ENCODE results near the gene IGFBP4. TPM values are rescaled to one million over a fixed set of nuclear protein-coding genes. Genes with fewer than 3 reads are reported as not detected.
A peak's percentile ranks its signal among the peaks of the same experiment; 100 is the strongest.

The IGFBP4 gene
- total and polyA plus RNA-seq, 2 donors from 2014 or later = 545 to 743 TPM

- H3K9ac ChIP-seq (ENCODE audit: low read length in 3 of 3) = no peak overlapping the region
These were observed 41.8 kb downstream of the IGFBP4 start for GRCh38 chr17:40484973-40485530.

DNA sequence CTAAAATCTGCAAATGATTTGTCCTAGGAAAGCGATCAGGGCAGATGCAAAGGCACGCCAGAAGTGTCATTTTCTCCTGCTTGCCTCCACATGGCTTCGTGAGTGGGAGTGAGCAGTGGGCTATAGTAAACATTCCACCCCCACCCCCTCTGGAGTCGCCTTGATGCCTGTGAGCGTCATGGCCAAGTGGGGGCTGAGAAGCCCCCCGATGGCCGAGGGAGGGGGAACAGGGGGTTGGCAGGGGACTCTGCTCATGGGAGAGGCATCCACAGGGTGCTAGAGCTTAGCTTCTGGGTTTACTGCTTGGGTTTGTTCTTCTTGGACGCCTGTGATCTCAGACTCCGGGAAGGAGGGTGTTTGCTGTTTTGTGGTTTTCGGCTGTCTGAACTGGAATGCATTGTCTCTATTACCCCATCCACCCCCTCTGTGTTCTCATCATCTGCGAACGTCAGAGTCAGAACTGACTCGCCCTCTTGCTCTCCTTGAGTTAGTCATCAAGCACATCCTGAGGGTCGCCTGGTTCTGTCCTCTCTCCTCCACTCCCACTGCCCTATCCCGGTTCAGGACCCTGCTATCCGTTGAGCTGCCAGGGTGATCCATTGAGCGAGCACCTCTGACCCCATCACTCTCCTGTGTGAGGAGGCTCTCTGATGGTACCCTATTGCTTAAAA is 42.7 kb downstream of the IGFBP4 start:
- H3K27ac ChIP-seq (ENCODE audit: low read depth in 2 of 2, low read length in 2 of 2) = no peak overlapping the region
- peak in 4 of 5 donors; percentile 55 to 79 (median 64) for DNase-seq
- no peaks in the 10 kb centered on the region for H3K9me3 ChIP-seq (ENCODE audit: control insufficient read depth in 2 of 3, insufficient read depth in 1 of 3, low read length in 3 of 3)
- no peak for FAIRE-seq
- H3K4me3 ChIP-seq (ENCODE audit: low read length in 3 of 3) = no peak overlapping the region
- intact Hi-C loops (cut with DNase I) = no loop called here
- H3K4me1 ChIP-seq (ENCODE audit: control insufficient read depth in 2 of 3, insufficient read depth in 2 of 3, low read depth in 1 of 3, low read length in 3 of 3) = peaks cover 0 to 7% (median 6%) of the 10 kb centered on the region in 3 donors
- no peak overlapping the region for H3K9ac ChIP-seq (ENCODE audit: low read length in 3 of 3)
- TF ChIP-seq CTCF (IDR thresholded peaks at IDR 0.05; ENCODE audit: borderline replicate concordance, extremely low read depth, insufficient read depth) = no peak
- H3K36me3 ChIP-seq (ENCODE audit: control insufficient read depth in 2 of 3, insufficient read depth in 3 of 3, low read length in 3 of 3) = no peaks in the 10 kb centered on the region
- H3K27me3 ChIP-seq (ENCODE audit: control insufficient read depth, insufficient read depth, low read length) = no peaks in the 10 kb centered on the region

More at GRCh38 chr17:40484973-40485530, 41.8 kb downstream of the IGFBP4 start:
- H3K4me3 ChIP-seq (ENCODE audit: low read length in 3 of 3) = no peak overlapping the region
- H3K4me1 ChIP-seq (ENCODE audit: control insufficient read depth in 2 of 3, insufficient read depth in 2 of 3, low read depth in 1 of 3, low read length in 3 of 3) = peaks cover 0 to 3% (median under 1%) of the 10 kb centered on the region in 3 donors
- no peaks in the 10 kb centered on the region for H3K27me3 ChIP-seq (ENCODE audit: control insufficient read depth, insufficient read depth, low read length)
- no peak for TF ChIP-seq CTCF (IDR thresholded peaks at IDR 0.05; ENCODE audit: borderline replicate concordance, extremely low read depth, insufficient read depth)
- H3K9me3 ChIP-seq (ENCODE audit: control insufficient read depth in 2 of 3, insufficient read depth in 1 of 3, low read length in 3 of 3) = no peaks in the 10 kb centered on the region
- no peak for FAIRE-seq
- intact Hi-C loops (cut with DNase I) = no loop called here
- peak in 1 of 5 donors; percentile 2 for DNase-seq
- no peaks in the 10 kb centered on the region for H3K36me3 ChIP-seq (ENCODE audit: control insufficient read depth in 2 of 3, insufficient read depth in 3 of 3, low read length in 3 of 3)
- H3K27ac ChIP-seq (ENCODE audit: low read depth in 2 of 2, low read length in 2 of 2) = no peak overlapping the region

DNA sequence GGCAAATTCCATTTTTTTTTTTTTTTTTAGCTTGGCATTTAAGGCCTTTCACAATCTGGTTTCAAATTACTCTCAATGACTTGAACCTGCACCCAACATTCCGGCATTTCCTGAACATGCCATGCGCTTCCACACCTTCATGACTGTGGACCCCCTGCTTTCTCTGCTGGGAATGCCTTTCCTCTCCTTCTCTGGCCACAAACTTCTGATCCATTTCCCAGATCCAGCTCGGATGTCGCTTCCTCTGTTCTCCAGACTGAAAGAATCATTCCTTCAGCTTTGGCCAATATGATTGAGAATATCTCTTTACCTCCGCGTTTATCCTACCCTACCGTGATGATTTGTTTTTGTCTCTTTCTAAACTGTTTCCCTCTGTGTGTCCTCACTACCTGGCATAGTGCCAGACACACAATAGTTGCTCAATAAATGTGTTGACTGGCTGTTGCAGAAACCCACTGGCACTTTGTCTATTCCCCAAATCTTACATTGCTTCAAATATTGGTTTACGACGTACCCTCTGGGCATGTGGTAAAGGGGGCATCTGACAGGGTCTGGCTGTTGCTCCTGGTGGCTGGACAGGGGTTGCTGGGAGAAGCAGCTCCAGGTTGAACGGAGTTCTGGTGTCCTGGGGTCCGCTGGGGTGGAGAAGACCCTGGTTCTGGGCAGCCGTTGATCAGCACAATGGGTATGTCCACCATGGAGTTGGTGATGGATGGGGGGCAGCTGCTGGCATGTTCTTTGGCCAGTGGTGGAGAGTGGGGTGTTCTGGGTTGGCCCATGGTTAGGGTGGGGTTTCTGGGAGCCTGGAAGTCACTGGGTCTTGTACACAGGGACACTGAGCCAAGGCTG is 43.5 kb downstream of the IGFBP4 start:
- DNase-seq (peak in 1 of 5 donors; percentile 63), FAIRE-seq (no peak)
- no peak overlapping the region for H3K4me3 ChIP-seq (ENCODE audit: low read length in 3 of 3)
- no peak overlapping the region for H3K27ac ChIP-seq (ENCODE audit: low read depth in 2 of 2, low read length in 2 of 2)
- intact Hi-C loops (cut with DNase I) = no loop called here
- TF ChIP-seq CTCF (IDR thresholded peaks at IDR 0.05; ENCODE audit: borderline replicate concordance, extremely low read depth, insufficient read depth) = no peak
- no peaks in the 10 kb centered on the region for H3K36me3 ChIP-seq (ENCODE audit: control insufficient read depth in 2 of 3, insufficient read depth in 3 of 3, low read length in 3 of 3)
- H3K4me1 ChIP-seq (ENCODE audit: control insufficient read depth in 2 of 3, insufficient read depth in 2 of 3, low read depth in 1 of 3, low read length in 3 of 3) = peaks cover 3 to 7% (median 6%) of the 10 kb centered on the region in 3 donors
- H3K9me3 ChIP-seq (ENCODE audit: control insufficient read depth in 2 of 3, insufficient read depth in 1 of 3, low read length in 3 of 3) = no peaks in the 10 kb centered on the region
- no peaks in the 10 kb centered on the region for H3K27me3 ChIP-seq (ENCODE audit: control insufficient read depth, insufficient read depth, low read length)
- H3K9ac ChIP-seq (ENCODE audit: low read length in 3 of 3) = no peak overlapping the region
